LNCAP (cell line): ENCODE data around the gene MADD.

Source experiments
- TF ChIP-seq, protein P1 (sequence below): fragments of 450-650 bp; IDR thresholded peaks from 2 replicates; pipeline ENCODE4 v1.5.1; 2017; ENCODE audit warnings: mild to moderate bottlenecking

The MADD gene

GRCh38 chr11:47270331-47271271 is 668 bp downstream of the MADD start:
- TF ChIP-seq, protein P1, sequence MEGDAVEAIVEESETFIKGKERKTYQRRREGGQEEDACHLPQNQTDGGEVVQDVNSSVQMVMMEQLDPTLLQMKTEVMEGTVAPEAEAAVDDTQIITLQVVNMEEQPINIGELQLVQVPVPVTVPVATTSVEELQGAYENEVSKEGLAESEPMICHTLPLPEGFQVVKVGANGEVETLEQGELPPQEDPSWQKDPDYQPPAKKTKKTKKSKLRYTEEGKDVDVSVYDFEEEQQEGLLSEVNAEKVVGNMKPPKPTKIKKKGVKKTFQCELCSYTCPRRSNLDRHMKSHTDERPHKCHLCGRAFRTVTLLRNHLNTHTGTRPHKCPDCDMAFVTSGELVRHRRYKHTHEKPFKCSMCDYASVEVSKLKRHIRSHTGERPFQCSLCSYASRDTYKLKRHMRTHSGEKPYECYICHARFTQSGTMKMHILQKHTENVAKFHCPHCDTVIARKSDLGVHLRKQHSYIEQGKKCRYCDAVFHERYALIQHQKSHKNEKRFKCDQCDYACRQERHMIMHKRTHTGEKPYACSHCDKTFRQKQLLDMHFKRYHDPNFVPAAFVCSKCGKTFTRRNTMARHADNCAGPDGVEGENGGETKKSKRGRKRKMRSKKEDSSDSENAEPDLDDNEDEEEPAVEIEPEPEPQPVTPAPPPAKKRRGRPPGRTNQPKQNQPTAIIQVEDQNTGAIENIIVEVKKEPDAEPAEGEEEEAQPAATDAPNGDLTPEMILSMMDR: peak; percentile 35; the same call in 1 of the 2 replicates

DNA sequence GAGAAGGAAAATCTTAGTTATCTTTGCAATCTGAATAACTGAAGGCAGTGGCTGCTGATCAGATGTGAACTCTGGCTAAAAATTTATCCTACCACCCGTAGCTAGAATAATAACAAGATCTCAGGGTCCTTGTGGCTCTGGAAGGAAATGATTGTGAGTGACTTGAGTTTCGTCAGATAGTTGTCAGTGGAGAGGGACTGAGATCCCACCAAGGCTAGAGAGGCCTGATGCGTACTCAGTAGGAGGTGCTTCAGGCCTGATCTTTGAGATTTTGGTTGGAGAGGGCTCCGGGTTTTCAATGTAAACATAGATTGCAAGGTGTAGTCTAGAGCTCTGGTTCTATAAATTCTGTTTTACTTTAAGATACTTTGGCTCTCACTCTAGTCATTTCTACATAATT is 1.4 kb downstream of the MADD start:
- TF ChIP-seq, protein P1: no peak

DNA sequence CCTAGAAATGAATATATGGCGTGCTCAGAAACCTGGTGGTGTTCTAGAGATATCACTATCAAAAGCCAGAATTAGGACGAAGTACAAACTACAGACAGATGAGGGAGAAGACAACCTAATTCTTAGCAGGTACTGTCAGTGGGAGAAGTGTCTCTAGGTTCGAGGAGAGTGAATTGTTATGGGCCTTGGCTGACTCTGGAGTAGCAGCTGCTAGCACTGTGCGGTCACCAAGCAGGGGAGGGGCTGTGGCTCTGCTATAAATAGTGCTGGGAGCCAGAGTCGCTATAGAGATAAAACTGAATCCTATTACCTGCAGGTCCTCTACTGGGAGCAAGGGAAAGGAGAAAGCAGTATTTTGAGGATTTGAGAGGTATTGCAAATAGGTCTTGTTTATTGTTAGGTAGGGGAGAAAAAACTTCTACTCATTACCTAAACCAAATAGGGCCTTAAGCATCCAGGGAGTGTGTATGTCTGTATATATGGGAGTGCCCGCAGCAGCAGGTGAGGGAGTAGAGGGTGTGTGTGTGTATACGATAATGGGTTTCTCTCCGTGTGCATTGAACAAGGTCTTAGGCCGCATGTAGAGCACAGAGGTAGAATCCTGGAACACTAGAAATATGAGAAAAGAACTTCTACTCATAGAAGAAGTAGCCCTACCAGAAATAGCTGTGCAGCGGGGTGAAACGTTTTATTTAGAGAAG is 2.2 kb downstream of the MADD start:
- TF ChIP-seq, protein P1: no peak

GRCh38 chr11:47272706-47273105 is 2.8 kb downstream of the MADD start:
- TF ChIP-seq, protein P1: no peak

GRCh38 chr11:47274495-47275235 is 4.7 kb downstream of the MADD start:
- TF ChIP-seq, protein P1: no peak

GRCh38 chr11:47276923-47277322 is 7.0 kb downstream of the MADD start:
- TF ChIP-seq, protein P1: no peak

- TF ChIP-seq, protein P1: no peak
These were observed 8.1 kb downstream of the MADD start for GRCh38 chr11:47278058-47278457.
